Activated CD8-positive, alpha-beta memory T cell treated with anti-CD3 and anti-CD28 coated beads, Interleukin-2, amount 50 U/mL, for 24 hours (primary cell): ENCODE data around the gene CNIH2.
"Not testable (repeated sequence)": the region's sequence is repeated elsewhere in the genome, so short reads cannot be mapped to it uniquely, and the experiment has no call there.

Experiments
- DNase-seq: peaks from one replicate; pipeline ENCODE4 v3.0.0-alpha.2; 2020; ENCODE audit errors: extremely low read depth

Gene CNIH2

DNA sequence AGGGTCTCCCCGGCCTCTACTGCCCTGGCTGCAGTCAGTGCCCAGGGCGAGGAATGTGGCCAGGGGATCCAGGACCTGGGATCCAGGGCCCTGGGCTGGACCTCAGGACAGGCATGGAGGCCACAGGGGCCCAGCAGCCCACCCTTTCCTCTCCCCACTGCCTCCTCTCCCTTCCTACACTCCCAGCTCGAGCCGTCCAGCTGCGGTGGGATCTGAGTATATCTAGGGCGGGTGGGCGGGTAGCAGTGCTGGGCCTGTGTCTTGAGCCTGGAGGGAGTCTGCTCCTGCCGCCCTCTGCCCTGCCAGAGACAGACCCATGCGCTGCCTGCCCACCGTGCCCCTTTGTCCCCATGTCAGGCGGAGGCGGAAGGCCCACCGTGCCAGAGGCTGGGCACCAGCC lies 1.4 kb upstream of the CNIH2 start:
- not testable (repeated sequence) for DNase-seq

DNA sequence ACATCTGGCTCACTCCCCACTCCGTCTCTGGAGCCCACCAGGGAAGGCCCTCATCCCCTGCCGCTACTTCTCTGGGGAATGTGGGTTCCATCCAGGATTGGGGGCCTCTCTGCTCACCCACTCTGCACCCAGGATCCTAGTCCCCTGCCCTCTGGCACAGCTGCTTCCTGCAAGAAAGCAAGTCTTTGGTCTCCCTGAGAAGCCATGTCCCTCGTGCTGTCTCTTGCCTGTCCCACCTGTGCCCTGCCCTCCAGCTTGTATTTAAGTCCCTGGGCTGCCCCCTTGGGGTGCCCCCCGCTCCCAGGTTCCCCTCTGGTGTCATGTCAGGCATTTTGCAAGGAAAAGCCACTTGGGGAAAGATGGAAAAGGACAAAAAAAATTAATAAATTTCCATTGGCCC lies 911 bp upstream of the CNIH2 start:
- DNase-seq: not testable (repeated sequence)

DNA sequence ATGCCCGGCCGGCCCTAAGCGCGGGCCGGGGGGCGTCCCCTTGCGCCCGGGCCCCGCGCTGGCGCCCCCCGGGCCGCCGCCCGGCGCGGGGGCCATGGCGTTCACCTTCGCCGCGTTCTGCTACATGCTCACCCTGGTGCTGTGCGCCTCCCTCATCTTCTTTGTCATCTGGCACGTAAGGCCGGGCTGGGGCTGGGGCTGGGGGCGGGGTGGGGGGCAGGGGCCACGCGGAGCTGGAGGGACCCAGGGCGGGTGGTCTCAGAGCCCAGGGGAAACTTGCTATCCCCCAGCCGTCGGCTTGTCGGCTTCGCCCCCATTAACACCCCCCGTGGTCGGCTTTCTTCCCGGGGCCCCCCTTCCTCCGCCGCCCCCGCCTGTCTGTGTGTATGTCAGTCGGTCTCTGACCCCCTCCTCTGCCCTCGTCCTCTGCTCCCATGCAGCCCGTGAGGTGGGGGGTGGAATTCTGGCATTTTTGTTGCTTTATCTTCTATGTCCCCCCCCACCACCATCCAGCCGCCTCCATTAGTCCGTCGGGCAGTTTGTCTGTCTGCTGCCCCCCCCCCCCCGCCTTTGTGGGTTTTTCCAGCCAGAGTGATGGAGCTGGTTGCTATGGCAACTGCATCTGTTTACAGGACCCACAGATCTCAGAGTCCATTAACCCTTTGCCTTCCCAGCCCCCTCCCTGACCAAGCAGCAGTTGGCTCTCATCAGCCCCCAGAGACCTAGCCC lies 552 bp downstream of the CNIH2 start:
- DNase-seq: no peak

DNA sequence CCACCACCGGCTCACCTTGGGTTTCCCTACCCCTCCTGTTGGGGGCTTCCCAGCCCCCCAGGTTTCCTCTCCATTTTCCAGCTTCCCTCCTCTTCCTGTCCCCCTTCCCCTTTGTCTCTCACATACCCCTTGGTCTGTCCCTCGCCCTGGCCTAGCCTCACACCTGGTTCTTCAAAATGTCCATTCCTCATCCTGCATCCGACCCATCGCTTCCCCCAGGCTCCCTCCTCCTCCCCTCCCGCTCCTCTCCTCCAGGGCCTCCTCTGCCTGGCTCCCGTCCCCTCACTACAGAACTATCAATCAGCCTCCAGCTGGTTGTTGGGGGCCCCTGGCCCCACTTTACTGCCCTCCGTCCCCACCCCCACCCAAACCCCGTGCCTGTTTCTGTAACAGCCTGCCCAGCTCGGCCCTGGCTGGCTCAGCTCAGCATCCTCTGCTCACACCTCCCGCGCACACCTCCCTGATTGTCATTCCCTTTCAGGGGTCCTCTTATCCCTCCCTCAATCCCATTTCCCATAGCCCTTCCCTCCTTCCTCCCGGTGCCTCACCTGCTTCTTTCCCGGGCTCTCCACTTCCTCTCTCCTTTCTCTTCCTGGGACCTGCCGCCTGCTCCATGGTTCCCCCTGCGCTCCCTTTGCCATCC lies 1.2 kb downstream of the CNIH2 start:
- no peak for DNase-seq

DNA sequence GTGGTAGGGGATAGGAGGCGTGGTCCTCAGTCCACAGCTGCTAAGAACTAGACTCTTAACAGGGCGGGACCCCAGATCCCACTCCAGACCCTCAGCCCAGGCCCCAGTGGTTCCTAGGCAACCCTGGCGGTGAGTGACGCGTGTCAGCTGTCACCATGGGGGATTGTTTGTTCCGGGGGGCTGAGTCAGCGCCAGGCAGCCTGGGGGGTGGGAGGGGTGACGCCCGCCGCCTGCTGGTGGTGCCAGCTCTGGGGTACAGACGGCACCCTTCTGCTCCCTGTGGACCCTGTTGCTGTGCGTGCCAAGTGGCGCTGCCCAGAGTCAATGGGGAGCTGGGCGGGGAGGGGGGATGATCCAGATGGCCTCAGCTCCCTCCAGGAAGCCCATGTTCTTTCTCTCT lies 2.5 kb downstream of the CNIH2 start:
- DNase-seq: no peak

DNA sequence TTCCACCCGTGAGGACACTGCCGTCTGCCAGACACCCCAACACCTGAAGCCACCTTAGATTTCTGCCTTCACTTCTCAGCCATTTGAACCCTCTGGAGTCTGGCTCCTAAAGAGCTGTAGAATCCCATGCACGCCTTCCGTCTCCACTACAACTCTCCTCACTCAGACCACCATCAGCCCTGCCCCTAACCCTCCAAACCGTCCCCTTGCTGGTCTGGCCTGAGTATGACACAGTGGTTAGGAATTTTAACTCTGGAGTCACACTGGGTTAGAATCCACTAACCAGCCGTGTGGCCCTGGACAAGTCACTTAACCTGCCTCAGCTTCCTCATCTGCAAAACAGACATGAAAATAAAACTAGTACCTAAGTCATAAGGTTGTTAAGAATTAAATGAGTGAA lies 3.0 kb downstream of the CNIH2 start:
- DNase-seq: no peak

DNA sequence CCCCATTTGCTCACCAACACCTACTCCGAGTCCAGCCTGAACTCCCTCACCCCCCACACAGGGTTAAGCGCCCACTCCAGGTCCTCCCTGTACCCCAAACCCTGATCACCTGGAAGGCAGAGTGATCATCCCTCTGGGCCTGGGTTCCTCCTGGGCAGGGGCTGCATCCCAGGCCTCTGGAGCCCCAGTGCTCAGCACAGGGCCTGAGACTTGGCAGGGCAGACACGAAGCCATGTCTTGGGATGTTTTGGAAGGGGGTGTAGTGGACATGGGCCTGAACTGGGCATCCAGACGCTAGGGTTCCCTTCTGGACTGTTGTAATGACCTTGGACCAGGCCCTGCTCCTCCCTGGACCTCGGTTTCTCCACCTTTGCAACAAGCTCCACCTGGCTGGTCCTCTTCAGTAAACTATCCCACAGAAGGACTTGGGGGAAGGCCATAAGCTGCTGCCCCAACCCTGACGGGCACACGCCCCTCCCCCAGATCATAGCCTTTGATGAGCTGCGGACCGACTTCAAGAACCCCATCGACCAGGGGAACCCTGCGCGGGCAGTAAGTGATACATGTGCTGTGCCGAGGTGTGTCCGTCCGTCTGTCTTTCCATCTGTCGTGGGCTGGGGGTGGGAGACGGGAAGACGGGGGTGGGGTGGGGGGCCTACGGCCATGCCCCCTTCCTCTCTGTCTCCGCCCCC lies 3.9 kb downstream of the CNIH2 start:
- DNase-seq: no peak

DNA sequence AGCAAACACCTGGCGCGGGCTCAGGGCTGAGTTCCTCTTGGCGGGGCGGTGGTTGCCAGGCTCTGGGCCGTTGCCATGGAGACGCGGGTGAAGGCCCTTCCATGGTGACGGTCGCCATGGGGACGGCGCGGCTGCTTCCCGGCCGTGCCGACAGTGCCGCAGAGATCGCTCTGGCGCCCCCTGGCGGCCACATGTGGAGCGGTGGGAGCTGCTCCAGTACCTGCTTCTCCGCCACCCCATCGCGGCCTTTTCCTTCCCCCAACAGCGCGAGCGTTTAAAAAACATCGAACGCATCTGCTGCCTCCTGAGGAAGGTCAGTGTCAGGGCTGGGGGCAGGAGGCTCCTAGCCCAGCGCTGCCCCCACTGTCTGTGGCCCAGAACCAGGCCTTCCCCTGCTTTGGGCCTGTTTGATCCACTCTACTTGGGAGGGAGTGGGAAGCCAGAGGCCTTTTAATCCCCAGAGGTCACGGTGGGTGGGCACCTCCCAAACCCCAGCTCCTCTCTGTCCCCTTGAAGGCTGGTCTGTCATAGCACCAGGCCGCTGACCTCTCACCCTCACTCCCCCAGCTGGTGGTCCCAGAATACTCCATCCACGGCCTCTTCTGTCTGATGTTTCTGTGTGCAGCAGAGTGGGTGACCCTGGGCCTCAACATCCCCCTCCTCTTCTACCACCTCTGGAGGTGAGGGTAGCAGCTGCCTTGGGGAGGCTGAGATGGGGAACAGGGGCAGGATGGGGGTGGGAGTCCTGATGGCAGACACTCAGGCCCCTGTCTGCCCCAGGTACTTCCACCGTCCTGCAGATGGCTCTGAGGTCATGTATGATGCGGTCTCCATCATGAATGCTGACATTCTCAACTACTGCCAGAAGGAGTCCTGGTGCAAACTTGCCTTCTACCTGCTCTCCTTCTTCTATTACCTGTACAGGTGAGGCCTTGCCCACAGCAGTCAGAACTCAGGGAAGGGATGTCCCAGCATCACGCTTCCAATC lies 4.8 kb downstream of the CNIH2 start:
- DNase-seq: peak; percentile 96

DNA sequence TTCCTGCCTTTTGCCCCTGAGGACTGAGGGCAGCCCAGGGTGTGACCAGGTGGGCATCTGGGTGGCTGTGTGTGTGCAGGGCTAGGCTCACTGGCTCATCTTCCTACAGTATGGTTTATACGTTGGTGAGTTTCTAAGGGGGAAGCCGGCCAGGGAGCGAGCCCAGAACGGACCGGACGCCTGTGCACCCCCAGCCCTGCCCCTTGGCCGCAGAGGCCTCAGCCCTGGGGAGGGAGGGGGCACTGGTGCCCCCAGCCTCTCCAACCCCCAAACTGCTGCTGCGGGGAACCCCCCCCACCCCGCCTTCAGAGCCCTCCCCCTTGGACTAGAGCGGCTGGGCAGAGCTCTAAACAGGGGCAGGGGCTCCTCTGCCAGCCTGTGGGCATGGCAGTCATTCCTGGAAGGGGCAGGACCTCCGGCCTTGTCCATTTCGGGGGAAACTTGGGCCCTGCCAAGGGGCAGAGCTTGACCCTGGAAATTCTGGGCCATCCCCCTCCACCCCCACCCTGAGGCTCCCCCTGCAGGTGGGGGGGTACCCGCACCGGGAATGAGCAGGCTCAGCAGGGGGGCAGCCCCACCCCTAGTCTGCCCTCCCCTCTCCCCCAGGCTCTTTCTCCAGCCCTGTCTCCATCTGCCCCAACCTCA lies 5.6 kb downstream of the CNIH2 start:
- no peak for DNase-seq

DNA sequence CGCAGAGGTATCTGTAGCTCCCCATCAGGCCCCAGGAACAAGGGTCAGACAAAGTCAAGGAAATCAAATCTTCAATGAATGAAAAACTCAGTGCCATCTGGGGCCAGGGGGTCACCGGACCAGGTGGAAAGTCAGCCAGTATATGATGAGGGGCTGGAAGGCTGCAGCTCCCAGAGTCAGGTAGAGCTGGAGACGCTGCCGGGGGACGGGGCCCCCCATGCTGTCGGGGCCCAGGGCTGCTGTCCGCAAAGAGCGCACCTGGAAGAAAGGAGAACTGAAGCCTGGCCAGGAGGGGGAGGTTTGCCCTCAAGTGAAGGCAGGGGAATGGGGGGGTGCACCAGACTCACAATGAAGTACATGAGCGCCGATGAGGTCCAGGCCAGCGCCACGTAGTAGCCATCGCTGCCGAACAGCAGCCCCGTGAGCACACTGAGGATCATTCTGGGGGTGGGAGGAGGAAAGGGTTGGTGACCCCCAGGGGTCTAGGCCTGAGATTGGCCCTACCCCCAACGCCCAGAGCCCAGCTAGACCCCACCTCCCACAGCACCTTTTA lies 6.6 kb downstream of the CNIH2 start:
- no peak for DNase-seq

DNA sequence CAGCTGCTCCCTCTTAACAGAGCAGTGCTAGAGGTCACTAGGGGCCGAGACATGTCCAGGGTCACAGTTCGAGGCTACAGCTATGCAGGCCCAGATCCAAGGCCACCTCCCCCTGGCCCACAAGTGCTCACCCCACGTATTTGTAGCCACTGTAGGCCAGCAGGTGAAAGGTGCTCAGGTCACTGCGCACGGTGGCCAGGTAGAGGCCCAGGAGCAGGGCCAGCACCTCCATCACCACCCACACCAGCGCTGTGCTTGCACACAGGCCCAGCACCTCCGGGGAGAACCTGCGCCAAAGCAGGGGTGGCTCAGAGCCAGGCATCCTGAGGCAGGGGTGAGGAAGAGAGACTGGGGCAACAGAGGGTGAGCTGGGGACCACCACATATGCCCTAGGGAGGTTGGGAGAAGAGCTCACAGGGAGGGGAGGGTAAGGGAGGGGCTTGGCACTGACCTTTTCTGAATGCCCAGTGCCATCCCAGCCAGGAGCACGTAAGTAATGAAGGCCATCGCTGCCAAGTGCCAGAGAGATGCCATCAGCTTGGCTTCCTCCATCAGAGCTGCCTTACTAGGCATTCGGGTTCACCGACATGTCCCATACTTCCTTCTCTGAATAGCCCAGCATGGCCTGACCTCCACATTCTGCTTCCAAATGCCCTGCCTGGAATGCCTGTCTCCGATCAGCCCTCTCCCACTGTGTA lies 7.4 kb downstream of the CNIH2 start:
- no peak for DNase-seq

DNA sequence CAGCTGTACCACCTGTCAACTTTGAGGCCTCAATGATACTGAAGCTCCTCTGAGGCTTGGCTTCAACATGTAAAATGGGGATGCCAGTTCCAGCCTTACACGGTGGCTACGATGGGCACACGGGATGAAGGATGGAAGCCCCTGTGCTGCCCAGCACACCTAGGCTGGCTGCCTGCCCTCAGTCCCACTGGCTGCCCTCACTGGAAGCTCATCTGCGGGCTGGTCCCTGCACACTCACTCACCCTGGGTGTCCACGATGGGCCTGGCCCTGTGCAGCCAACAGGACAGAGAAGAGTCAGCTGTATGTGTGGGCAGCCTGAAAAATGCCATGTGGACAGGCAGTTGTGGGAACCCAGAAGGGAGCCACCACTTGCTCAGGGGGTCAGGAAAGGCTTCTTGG lies 8.7 kb downstream of the CNIH2 start:
- DNase-seq: no peak

DNA sequence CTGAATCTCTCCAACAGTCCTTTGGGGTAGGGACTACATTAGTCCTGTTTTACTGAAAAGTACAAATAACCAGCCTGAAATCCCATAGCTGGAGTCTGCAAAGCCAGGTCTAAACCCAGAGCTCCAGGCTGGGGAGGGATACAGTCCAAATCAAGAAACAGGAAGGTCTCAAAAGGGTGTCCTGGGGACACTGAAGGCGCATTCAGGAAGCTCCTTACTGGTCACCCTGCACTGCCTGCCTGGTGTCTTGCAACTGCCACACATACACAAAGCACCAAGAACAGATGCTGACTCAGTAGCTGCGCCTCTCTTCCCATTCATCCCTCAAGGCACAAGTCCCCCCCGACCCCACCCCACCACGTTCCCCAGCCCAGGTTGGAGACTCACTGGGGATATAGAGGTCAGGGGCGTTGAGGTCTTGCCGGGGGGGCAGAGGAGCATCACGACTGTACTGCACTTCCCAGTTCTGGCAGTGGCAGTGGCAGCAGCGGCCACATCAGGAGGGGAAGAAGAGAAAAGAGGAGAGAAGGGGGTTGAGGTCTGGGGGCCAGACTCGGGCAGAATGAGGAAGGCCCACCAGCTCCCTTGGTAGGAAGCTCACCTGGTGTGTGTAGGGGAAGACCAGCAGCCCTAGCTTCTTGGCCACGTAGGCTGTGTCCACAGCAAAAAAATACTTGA lies 9.4 kb downstream of the CNIH2 start:
- DNase-seq: no peak

DNA sequence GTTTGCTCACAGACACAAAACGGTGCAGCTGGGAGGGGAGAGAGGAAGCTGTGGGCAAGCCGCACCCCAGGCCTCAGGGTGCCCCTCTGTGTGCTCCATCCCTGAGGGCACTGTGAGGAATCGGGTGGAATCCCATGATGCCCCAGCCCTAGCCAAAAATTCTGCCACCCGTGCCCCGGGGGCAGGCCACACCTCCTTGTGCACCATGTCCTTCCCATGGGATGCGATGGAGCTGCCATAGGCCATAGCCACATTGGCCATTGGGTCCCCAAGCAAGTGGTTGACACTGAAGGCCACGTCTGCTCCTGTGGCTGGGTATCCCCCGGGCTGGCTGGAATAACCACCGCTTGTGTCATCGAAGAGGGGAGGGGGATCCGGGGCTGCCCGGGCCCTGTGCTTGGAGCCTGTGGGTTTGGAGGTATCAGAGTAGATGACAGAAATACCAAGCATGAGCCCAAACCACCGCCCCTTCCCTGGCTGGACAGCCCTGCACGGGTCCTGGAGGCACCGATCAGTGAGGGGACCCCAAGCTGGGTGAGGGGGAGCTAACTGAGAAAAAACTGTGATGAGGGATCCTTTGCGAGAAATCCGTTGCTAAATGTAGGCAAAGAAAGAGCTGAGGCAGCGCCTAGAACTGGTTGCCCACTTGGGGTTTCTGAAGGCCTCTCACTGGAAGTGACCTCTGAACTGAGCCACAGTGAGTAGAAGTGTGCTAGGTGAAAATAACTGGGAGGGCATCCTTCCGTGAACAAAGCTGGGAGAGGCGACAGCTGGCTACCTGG lies 10.1 kb downstream of the CNIH2 start:
- DNase-seq: no peak

DNA sequence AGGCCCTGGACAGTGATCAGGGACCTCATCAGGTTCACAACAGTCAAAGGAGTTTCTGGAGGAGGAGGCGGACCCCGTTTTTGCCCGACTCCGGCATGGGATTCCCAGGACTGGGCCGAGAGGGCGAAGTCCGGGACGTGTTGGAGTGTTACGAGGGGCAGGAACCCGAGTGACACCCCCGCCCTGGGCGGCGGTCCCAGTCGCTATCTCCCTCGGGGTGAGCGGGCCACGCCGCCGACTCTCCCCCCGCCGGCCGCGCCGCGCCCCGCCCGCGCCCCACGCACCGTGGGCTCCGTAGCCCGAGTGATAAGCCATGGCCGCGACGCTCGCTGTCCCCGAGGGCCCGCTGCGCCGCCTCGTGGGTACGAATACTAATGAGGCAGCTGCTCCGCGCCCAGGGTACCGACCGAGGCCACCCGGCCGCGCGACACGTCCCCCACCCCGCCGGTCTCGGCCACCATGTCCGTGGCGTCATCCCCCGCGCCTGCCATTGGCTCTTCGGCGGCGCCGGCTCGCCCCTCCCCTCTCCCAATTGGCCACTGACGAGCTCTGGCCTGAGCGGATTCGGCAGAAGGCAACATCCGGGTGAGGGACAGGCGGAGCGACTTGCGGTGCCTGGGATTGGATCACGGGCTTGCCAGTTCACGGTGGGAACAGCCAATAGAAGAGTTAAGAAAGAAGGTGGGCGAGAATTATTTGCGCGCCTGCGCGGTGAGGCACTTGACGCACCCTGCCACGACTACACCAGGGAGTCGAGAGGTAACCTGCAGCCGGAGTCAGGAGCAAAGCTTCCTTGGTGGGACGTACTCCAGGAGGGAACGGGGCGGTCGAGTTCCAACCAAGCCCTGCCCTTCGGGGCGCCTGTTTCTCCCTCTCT lies 10.9 kb downstream of the CNIH2 start, which contains the start of gene YIF1A:
YIF1A (minus strand) TSS at position 473 of the 877 bp plus-strand sequence; CDS start at position 315, 158 bp downstream.
- peak; percentile 97 for DNase-seq

DNA sequence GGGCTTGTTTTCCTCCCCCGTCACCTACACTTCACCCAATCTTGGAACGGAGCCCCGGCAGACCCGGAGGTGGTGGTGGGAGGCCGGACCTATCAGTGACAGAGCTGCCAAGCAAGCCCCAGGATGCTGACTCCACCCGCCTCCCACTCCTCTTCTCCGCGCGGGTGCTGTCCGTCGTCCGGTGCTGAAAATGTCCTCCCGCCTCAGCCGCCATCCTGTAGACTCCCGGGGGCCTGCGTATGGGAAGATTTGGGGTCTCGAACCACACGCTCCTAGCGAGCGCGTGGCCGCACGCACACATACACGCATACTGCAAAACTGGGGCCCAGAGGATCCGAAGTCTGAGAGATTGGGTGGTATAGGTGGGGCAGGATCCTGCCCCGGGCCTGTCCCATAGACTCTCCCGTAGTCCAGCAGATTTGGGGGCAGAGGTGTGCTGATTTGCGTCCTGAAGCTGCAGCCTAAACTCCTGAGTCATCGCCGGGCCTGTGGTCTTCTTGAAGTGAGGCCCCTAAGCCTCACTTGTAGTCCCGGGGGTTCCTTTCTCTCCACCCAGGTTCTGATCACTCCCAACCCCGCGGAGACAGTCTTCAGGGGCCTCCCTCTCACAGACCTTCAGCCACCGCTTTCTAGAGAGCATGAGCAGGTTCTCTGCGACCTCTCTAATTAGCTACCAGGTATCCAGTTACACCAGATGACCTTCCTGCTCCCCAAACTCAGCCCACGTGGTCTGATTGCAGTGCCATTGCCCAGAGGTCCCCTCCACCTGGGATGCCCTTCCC lies 11.8 kb downstream of the CNIH2 start:
- peak; percentile 55 for DNase-seq

DNA sequence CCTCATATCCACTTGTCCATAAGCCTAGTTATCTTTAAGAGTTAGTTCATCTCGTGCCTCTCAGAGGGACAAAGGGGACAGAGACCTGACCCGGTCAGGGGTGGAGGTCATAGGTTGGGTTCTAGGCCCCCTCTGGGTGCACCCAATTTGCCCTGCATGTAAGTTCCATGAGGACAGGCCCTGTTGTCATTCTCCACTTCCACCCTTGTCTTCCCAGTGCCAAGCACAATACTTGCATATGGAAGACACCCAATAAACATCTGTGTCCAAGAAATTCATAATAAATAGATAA lies 12.3 kb downstream of the CNIH2 start:
- DNase-seq: no peak
